Mucosa of stomach (tissue), 1 donor: ENCODE results near the gene GMPR.

Source experiments
- H3K27me3 ChIP-seq: one replicate; pipeline ENCODE4 v1.7.0; 2013; ENCODE audit warnings: mild to moderate bottlenecking, low read length; ENCODE audit not compliant: control insufficient read depth, insufficient read depth
- H3K36me3 ChIP-seq: one replicate; pipeline ENCODE4 v1.7.0; 2013; ENCODE audit warnings: low read length; ENCODE audit not compliant: control insufficient read depth, insufficient read depth
- H3K4me1 ChIP-seq: one replicate; pipeline ENCODE4 v1.7.0; 2013; ENCODE audit warnings: mild to moderate bottlenecking, low read length; ENCODE audit not compliant: control insufficient read depth, insufficient read depth
- H3K4me3 ChIP-seq: one replicate; pipeline ENCODE4 v1.7.0; 2013; ENCODE audit warnings: low read length
- H3K9ac ChIP-seq: one replicate; pipeline ENCODE4 v1.7.0; 2013; ENCODE audit warnings: mild to moderate bottlenecking, low read length, moderate library complexity
- H3K9me3 ChIP-seq: one replicate; pipeline ENCODE4 v1.7.0; 2013; ENCODE audit warnings: mild to moderate bottlenecking, low read length, moderate library complexity; ENCODE audit not compliant: control insufficient read depth
- donor health status: Pancreatic carcinoma.

Gene GMPR

DNA sequence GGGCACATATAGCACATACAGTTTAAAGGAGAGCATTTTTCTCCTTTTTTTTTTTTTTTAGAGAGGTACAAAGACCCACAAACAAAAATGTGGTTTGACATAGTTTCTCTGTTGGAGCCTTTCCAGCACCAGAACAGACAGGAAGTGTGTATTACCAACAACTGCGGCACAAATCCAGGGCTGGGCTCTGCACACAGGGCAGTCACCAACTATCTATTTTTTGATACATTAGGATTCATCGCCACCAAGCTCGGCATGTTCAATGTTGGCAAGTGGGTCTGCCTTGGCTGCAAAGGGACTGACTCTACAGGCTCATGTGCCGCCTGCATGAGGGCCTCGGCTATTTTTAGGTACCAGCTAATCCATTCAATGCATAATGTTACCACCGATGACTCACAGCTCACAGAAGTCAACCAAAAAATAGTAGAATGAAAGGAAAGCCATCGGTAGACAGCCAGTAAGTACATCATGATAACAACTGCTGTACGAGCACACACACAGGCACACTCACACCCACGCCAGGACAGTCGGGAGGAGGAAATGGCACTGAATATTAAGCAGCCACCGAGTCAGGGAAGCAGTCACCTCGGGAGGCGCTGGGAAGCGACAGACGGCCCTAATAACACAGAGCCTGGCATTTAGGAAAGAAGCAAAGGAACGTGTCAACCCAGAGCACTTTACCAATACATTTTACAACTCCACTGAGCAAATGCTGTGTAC is 81.6 kb downstream of the GMPR start:
- Histone ChIP-seq H3K9me3 (no peaks in the 10 kb centered on the region), H3K27me3 (no peaks in the 10 kb centered on the region), H3K9ac (peak overlapping the region; percentile 20), H3K4me3 (peak overlapping the region; percentile 5), H3K36me3 (no peaks in the 10 kb centered on the region), H3K4me1 (peaks cover 19% of the 10 kb centered on the region)

- peaks cover 19% of the 10 kb centered on the region for H3K4me1 ChIP-seq
These were observed 82.3 kb downstream of the GMPR start for GRCh38 chr6:16320533-16321340.

GRCh38 chr6:16321341-16321710 is 82.9 kb downstream of the GMPR start:
- Histone ChIP-seq H3K9ac (no peak overlapping the region), H3K36me3 (no peaks in the 10 kb centered on the region), H3K4me1 (peaks cover 19% of the 10 kb centered on the region), H3K9me3 (no peaks in the 10 kb centered on the region), H3K27me3 (no peaks in the 10 kb centered on the region), H3K4me3 (no peak overlapping the region)

More at GRCh38 chr6:16320533-16321340, 82.3 kb downstream of the GMPR start:
- peak overlapping the region; percentile 20 for H3K9ac ChIP-seq
- H3K36me3 ChIP-seq: no peaks in the 10 kb centered on the region
- no peaks in the 10 kb centered on the region for H3K9me3 ChIP-seq
- no peaks in the 10 kb centered on the region for H3K27me3 ChIP-seq
- H3K4me3 ChIP-seq: peak overlapping the region; percentile 5

- Histone ChIP-seq H3K9me3 (no peaks in the 10 kb centered on the region), H3K36me3 (no peaks in the 10 kb centered on the region), H3K4me1 (peaks cover 19% of the 10 kb centered on the region), H3K27me3 (no peaks in the 10 kb centered on the region), H3K9ac (no peak overlapping the region), H3K4me3 (no peak overlapping the region)
These were observed 83.4 kb downstream of the GMPR start for GRCh38 chr6:16321826-16322225.

DNA sequence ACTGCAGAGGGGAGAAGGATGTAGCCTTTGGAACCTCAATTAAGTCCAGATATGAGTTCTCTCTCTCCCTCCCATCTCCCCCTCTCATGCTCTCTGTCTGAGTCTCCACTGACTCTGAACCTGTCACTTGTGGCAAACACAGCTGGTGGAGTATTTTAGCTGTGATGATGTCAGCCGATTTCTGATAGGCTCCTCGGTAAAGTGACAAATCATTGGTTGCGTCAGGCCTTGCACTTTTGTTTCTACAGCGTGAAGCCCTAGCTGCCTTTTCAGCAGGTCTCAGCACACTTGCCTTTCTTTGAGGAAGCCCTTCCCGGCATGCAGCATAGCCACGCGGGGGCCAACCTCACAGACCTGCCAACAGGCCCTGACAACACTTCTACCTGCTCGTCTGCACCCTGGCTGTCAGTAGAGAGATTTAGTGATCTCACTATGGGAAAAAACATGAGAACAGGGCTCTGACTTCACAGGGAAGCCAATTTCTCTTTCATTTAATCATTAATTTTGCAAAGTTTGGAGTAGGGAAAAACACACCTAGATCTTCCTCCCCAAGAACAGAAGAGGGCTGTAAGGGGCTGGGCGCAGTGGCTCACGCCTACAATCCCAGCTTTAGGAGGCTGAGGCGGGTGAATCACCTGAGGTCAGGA is 84.4 kb downstream of the GMPR start:
- Histone ChIP-seq H3K9me3 (no peaks in the 10 kb centered on the region), H3K9ac (no peak overlapping the region), H3K27me3 (no peaks in the 10 kb centered on the region), H3K4me1 (peaks cover 19% of the 10 kb centered on the region), H3K36me3 (no peaks in the 10 kb centered on the region), H3K4me3 (no peak overlapping the region)

DNA sequence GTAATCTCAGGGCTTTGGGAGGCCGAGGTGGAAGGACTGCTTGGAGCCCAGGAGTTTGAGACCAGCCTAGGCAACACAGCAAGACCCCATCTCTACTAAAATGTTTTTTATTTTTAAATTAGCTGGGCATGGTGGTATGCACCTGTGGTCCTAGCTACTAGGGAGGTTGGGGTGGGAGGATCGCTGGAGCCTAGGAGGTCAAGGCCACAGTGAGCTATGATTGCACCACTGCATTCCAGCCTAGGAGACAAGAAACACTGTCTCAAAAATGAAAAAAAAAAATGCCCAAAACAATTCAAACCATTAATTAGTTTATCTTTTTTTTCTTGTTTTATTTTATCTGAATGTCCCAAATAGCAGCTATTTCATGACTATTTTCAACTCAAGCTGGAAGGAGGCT is 85.8 kb downstream of the GMPR start:
- no peaks in the 10 kb centered on the region for H3K27me3 ChIP-seq
- H3K9me3 ChIP-seq: no peaks in the 10 kb centered on the region
- no peak overlapping the region for H3K4me3 ChIP-seq
- H3K9ac ChIP-seq: no peak overlapping the region
- no peaks in the 10 kb centered on the region for H3K36me3 ChIP-seq
- peaks cover 12% of the 10 kb centered on the region for H3K4me1 ChIP-seq

DNA sequence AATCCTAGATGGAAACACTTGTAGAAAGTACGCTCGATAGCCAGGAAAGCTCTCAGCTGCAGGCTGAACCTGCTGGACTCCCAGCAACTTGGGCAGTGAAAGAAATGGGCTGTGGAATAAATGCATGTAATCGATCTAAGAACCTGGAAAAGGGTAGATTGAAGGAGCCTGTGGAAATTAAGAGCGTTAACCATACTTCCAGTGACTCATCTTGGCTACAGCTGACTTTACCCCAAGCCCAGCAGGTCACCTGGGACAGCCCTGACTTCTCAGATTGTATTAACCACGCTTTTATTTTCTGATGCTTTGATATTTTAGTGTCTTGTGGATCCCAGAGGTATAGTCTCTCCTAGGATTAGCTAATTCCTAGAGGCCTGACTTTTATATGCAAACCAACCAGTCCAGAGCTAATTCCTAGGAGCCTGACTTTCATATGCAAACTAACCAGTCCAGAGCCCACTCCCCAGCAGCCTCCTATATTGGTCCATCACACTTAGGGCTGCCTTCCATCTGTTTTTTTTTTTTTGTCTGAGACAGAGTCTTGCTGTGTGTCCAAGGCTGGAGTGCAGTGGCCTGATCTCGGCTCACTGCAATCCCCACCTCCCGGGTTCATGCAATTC is 86.3 kb downstream of the GMPR start:
- Histone ChIP-seq H3K9me3 (no peaks in the 10 kb centered on the region), H3K36me3 (no peaks in the 10 kb centered on the region), H3K4me1 (peaks cover 11% of the 10 kb centered on the region), H3K4me3 (no peak overlapping the region), H3K9ac (no peak overlapping the region), H3K27me3 (no peaks in the 10 kb centered on the region)

GRCh38 chr6:16326531-16326930 is 88.1 kb downstream of the GMPR start:
- peaks cover 2% of the 10 kb centered on the region for H3K4me1 ChIP-seq
- no peak overlapping the region for H3K4me3 ChIP-seq
- no peaks in the 10 kb centered on the region for H3K9me3 ChIP-seq
- no peak overlapping the region for H3K9ac ChIP-seq
- no peaks in the 10 kb centered on the region for H3K36me3 ChIP-seq
- no peaks in the 10 kb centered on the region for H3K27me3 ChIP-seq

GRCh38 chr6:16326971-16327776 is 88.8 kb downstream of the GMPR start:
- Histone ChIP-seq H3K27me3 (no peaks in the 10 kb centered on the region), H3K9me3 (no peaks in the 10 kb centered on the region), H3K4me3 (no peak overlapping the region), H3K4me1 (peaks cover 8% of the 10 kb centered on the region), H3K36me3 (no peaks in the 10 kb centered on the region), H3K9ac (no peak overlapping the region)

DNA sequence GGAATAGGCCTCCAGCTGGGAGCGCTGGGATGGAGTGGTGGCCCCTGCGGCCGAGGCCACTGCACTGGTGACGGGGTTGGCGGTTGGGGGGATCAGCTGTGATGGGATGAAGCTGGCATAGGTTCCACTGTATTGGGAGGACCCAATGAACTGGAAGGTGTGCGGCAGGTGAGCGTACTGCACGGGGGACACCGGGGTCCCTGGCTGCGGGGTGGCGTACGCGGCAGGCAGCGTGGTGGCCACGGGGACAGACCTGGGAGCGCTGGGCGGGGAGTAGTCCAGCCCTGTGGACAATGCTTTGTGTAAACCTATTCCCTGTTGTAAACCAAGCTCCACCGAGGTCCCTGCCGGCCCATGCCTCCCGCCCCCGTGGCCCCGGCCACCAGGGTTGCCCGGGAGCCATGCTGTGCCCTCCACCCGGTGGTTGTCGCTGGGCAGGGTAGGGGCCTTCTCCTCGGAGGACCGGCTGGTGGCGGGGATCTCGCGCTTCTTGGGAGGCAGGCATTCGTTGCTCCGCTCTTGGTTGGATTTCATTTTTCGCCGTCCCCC is 89.5 kb downstream of the GMPR start:
- H3K27me3 ChIP-seq: no peaks in the 10 kb centered on the region
- H3K4me3 ChIP-seq: no peak overlapping the region
- H3K9ac ChIP-seq: no peak overlapping the region
- no peaks in the 10 kb centered on the region for H3K36me3 ChIP-seq
- H3K9me3 ChIP-seq: no peaks in the 10 kb centered on the region
- H3K4me1 ChIP-seq: peaks cover 12% of the 10 kb centered on the region

DNA sequence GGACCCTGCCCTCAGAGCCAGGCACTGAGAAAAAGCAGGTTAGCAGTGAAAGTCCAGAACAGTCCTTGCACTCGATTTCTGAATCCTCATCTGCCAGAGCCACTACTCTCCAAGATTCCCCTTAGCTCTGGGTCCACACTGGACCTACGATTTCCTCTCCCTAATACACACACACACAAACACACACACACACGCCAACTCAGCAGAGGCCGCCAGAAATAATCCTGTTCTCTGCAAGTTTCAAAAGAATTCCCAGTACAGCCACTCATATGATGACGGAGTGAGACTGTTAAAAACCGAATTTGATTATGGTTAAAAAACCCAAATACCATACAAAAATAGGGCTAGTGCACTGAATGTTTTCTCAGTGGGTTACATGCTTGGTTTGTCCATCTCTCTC is 90.8 kb downstream of the GMPR start:
- Histone ChIP-seq H3K4me1 (peaks cover 12% of the 10 kb centered on the region), H3K27me3 (no peaks in the 10 kb centered on the region), H3K4me3 (no peak overlapping the region), H3K9ac (no peak overlapping the region), H3K9me3 (no peaks in the 10 kb centered on the region), H3K36me3 (no peaks in the 10 kb centered on the region)
